HEK293 (cell line): ENCODE results near the gene WDR45B.

Experiments
- CTCF ChIA-PET: fragments of 350-600 bp; formaldehyde crosslinking; extraction: SDS; loops from one replicate; lab custom pipeline; 2021; ENCODE audit warnings: antibody characterized with exemption; lab: Yijun Ruan, JAX
- POLR2A ChIA-PET: fragments of 300-600 bp; formaldehyde crosslinking; extraction: SDS; loops from one replicate; lab custom pipeline; 2020; ENCODE audit warnings: antibody characterized with exemption, inconsistent platforms; lab: Yijun Ruan, JAX
- H3K27ac ChIP-seq: fragments of 200-500 bp; sonication (Bioruptor generic); 2 replicates; pipeline ENCODE4 v1.5.1; 2014; ENCODE audit warnings: low read depth, low read length, control low read depth, inconsistent platforms; ENCODE audit errors: extremely low read depth
- H3K36me3 ChIP-seq, 2 experiments: fragments of 200-500 bp in 1 of 2; sonication (Bioruptor generic) in 1 of 2; 1 replicate in 1 of 2; 2 replicates in 1 of 2; pipeline ENCODE4 v1.5.1; 2014 to 2017; ENCODE audit warnings: inconsistent platforms in 2 of 2, low read length in 2 of 2; ENCODE audit not compliant: control insufficient read depth in 2 of 2, insufficient read depth in 1 of 2
- H3K4me1 ChIP-seq: fragments of 200-500 bp; sonication (Bioruptor generic); 2 replicates; pipeline ENCODE4 v1.5.1; 2014; ENCODE audit warnings: mild to moderate bottlenecking, low read length, inconsistent platforms; ENCODE audit not compliant: control insufficient read depth, insufficient read depth
- H3K4me3 ChIP-seq: 2 replicates; pipeline ENCODE4 v1.5.1; 2011; ENCODE audit warnings: low read depth, mild to moderate bottlenecking, control low read depth, low read length, moderate library complexity
- H3K9me3 ChIP-seq: fragments of 200-500 bp; sonication (Bioruptor generic); 2 replicates; pipeline ENCODE4 v1.5.1; 2014; ENCODE audit warnings: low read depth, low read length, inconsistent platforms; ENCODE audit not compliant: control insufficient read depth, insufficient read depth
- ELK4 ChIP-seq: IDR thresholded peaks from 2 replicates; pipeline ENCODE4 v1.6.1; 2011; ENCODE audit warnings: mild to moderate bottlenecking, low read depth, low read length, borderline replicate concordance
- GFI1B ChIP-seq: fragments of 450-650 bp; formaldehyde crosslinking; IDR thresholded peaks from 2 replicates; pipeline ENCODE4 v1.5.1; 2016; ENCODE audit warnings: missing biosample characterization, missing genetic modification characterization
- HOXC10 ChIP-seq: sonication (generic); formaldehyde crosslinking; IDR thresholded peaks from 2 replicates; pipeline ENCODE4 v1.8.1; 2023; ENCODE audit warnings: mild to moderate bottlenecking, missing genetic modification reagents
- OVOL3 ChIP-seq: fragments of 450-650 bp; formaldehyde crosslinking; IDR thresholded peaks from 2 replicates; pipeline ENCODE4 v1.5.1; 2016; ENCODE audit warnings: missing biosample characterization, missing genetic modification characterization
- PRDM4 ChIP-seq: fragments of 450-650 bp; formaldehyde crosslinking; IDR thresholded peaks from 2 replicates; pipeline ENCODE4 v1.5.1; 2017; ENCODE audit warnings: missing biosample characterization, missing genetic modification characterization
- SALL2 ChIP-seq: fragments of 450-650 bp; formaldehyde crosslinking; IDR thresholded peaks from 2 replicates; pipeline ENCODE4 v1.5.0; 2017; ENCODE audit warnings: missing biosample characterization, mild to moderate bottlenecking, missing genetic modification characterization, borderline replicate concordance
- SCRT1 ChIP-seq: fragments of 450-650 bp; formaldehyde crosslinking; IDR thresholded peaks from 2 replicates; pipeline ENCODE4 v1.5.1; 2016; ENCODE audit warnings: missing biosample characterization, missing genetic modification characterization, borderline replicate concordance
- SETDB1 ChIP-seq: IDR thresholded peaks from one replicate; pipeline ENCODE4 v1.6.1; 2017; ENCODE audit warnings: mild to moderate bottlenecking, low read length, moderate library complexity, mixed read lengths; ENCODE audit not compliant: insufficient read length
- SP3 ChIP-seq: fragments of 450-650 bp; formaldehyde crosslinking; IDR thresholded peaks from 2 replicates; pipeline ENCODE4 v1.5.1; 2016; ENCODE audit warnings: missing biosample characterization, missing genetic modification characterization
- YY1 ChIP-seq: fragments of 450-650 bp; formaldehyde crosslinking; IDR thresholded peaks from 2 replicates; pipeline ENCODE4 v1.5.1; 2018; ENCODE audit warnings: missing biosample characterization, missing genetic modification characterization
- ZBTB6 ChIP-seq: fragments of 450-650 bp; formaldehyde crosslinking; IDR thresholded peaks from 2 replicates; pipeline ENCODE4 v1.5.1; 2017; ENCODE audit warnings: missing biosample characterization, missing genetic modification characterization
- ZFP69B ChIP-seq: fragments of 450-650 bp; formaldehyde crosslinking; IDR thresholded peaks from 2 replicates; pipeline ENCODE4 v1.5.1; 2016; ENCODE audit warnings: missing biosample characterization, missing genetic modification characterization
- ZNF121 ChIP-seq: fragments of 450-650 bp; formaldehyde crosslinking; IDR thresholded peaks from 2 replicates; pipeline ENCODE4 v1.5.1; 2016; ENCODE audit warnings: missing biosample characterization, missing genetic modification characterization
- ZNF146 ChIP-seq: fragments of 450-650 bp; formaldehyde crosslinking; IDR thresholded peaks from 2 replicates; pipeline ENCODE4 v1.5.1; 2016; ENCODE audit warnings: missing biosample characterization, missing genetic modification characterization
- ZNF184 ChIP-seq: fragments of 450-650 bp; IDR thresholded peaks from 2 replicates; pipeline ENCODE4 v1.5.1; 2018; ENCODE audit warnings: missing biosample characterization, mild to moderate bottlenecking, missing genetic modification characterization
- ZNF19 ChIP-seq: fragments of 450-650 bp; formaldehyde crosslinking; IDR thresholded peaks from 2 replicates; pipeline ENCODE4; 2016; ENCODE audit warnings: missing biosample characterization, missing genetic modification characterization, low read depth
- ZNF2 ChIP-seq: fragments of 450-650 bp; formaldehyde crosslinking; IDR thresholded peaks from 2 replicates; pipeline ENCODE4 v1.5.1; 2016; ENCODE audit warnings: missing biosample characterization, missing genetic modification characterization
- ZNF248 ChIP-seq: fragments of 450-650 bp; formaldehyde crosslinking; IDR thresholded peaks from 2 replicates; pipeline ENCODE4 v1.5.1; 2017; ENCODE audit warnings: missing biosample characterization, missing genetic modification characterization
- ZNF266 ChIP-seq: fragments of 450-650 bp; formaldehyde crosslinking; IDR thresholded peaks from 2 replicates; pipeline ENCODE4 v1.5.1; 2016; ENCODE audit warnings: missing biosample characterization, missing genetic modification characterization, low read depth
- ZNF280C ChIP-seq: fragments of 450-650 bp; formaldehyde crosslinking; IDR thresholded peaks from 2 replicates; pipeline ENCODE4 v1.5.1; 2016; ENCODE audit warnings: missing biosample characterization, missing genetic modification characterization
- ZNF302 ChIP-seq: fragments of 450-650 bp; formaldehyde crosslinking; IDR thresholded peaks from 2 replicates; pipeline ENCODE4 v1.5.1; 2016; ENCODE audit warnings: missing biosample characterization, missing genetic modification characterization, low read depth
- ZNF324 ChIP-seq: fragments of 450-650 bp; formaldehyde crosslinking; IDR thresholded peaks from 2 replicates; pipeline ENCODE4 v1.5.1; 2016; ENCODE audit warnings: missing biosample characterization, missing genetic modification characterization
- ZNF350 ChIP-seq: fragments of 450-650 bp; formaldehyde crosslinking; IDR thresholded peaks from 2 replicates; pipeline ENCODE4 v1.5.0; 2017; ENCODE audit warnings: missing biosample characterization, mild to moderate bottlenecking, missing genetic modification characterization
- ZNF391 ChIP-seq: fragments of 450-650 bp; formaldehyde crosslinking; IDR thresholded peaks from 2 replicates; pipeline ENCODE4 v1.5.1; 2016; ENCODE audit warnings: low read depth, missing biosample characterization, missing genetic modification characterization, borderline replicate concordance
- ZNF423 ChIP-seq: fragments of 450-650 bp; formaldehyde crosslinking; IDR thresholded peaks from 2 replicates; pipeline ENCODE4 v1.5.1; 2016; ENCODE audit warnings: missing biosample characterization, missing genetic modification characterization
- ZNF555 ChIP-seq: fragments of 450-650 bp; formaldehyde crosslinking; conservative IDR thresholded peaks from 2 replicates; pipeline ENCODE4 v1.5.1; 2017; ENCODE audit warnings: missing biosample characterization, mild to moderate bottlenecking, missing genetic modification characterization, inconsistent platforms
- ZNF626 ChIP-seq: fragments of 450-650 bp; sonication (Bioruptor Pico); formaldehyde crosslinking; IDR thresholded peaks from 2 replicates; pipeline ENCODE4 v1.5.1; 2018; ENCODE audit warnings: missing biosample characterization, missing genetic modification characterization, inconsistent platforms
- ZNF664 ChIP-seq: fragments of 450-650 bp; formaldehyde crosslinking; IDR thresholded peaks from 2 replicates; pipeline ENCODE4 v1.5.1; 2016; ENCODE audit warnings: missing biosample characterization, missing genetic modification characterization
- ZNF777 ChIP-seq: fragments of 450-650 bp; formaldehyde crosslinking; IDR thresholded peaks from 2 replicates; pipeline ENCODE4 v1.5.1; 2017; ENCODE audit warnings: missing biosample characterization, missing genetic modification characterization, borderline replicate concordance
- ZXDB ChIP-seq: fragments of 450-650 bp; formaldehyde crosslinking; IDR thresholded peaks from 2 replicates; pipeline ENCODE4 v1.5.1; 2016; ENCODE audit warnings: missing biosample characterization, missing genetic modification characterization

The WDR45B gene

GRCh38 chr17:82619211-82619610, 29.0 kb downstream of the WDR45B start:
- ChIA-PET CTCF (interaction anchor here (0.7 kb wide), 1 partner anchor 295 kb away, joined by 4 read pairs; no protein-coding TSS in a partner anchor), POLR2A (no interaction called here)
- H3K9me3 ChIP-seq = no peaks in the 10 kb centered on the region
- no peak overlapping the region for H3K27ac ChIP-seq
- H3K4me3 ChIP-seq = no peak overlapping the region
- peaks cover 60 to 93% of the 10 kb centered on the region in 2 experiments for H3K36me3 ChIP-seq
- H3K4me1 ChIP-seq = no peaks in the 10 kb centered on the region
- TF ChIP-seq ZNF302 (tag by site-specific recombination) = no peak
- no peak for TF ChIP-seq ZNF626 (tag by site-specific recombination)
- TF ChIP-seq SCRT1 (tag by site-specific recombination) = no peak
- no peak for TF ChIP-seq ZNF19 (tag by site-specific recombination)
- no peak for TF ChIP-seq YY1
- no peak for TF ChIP-seq PRDM4 (tag by site-specific recombination)
- TF ChIP-seq ZNF248 (tag by site-specific recombination) = no peak
- no peak for TF ChIP-seq ZBTB6 (tag by site-specific recombination)
- TF ChIP-seq ZNF184 (tag by site-specific recombination) = no peak
- TF ChIP-seq ZFP69B (tag by site-specific recombination) = no peak
- no peak for TF ChIP-seq ZNF350 (tag by site-specific recombination)
- TF ChIP-seq ZNF146 (tag by site-specific recombination) = no peak
- TF ChIP-seq ZNF777 (tag by site-specific recombination) = no peak
- TF ChIP-seq ZNF2 (tag by site-specific recombination) = no peak
- TF ChIP-seq GFI1B (tag by site-specific recombination) = no peak
- TF ChIP-seq OVOL3 (tag by site-specific recombination) = no peak
- no peak for TF ChIP-seq ZNF423 (tag by site-specific recombination)
- TF ChIP-seq ZNF555 (tag by site-specific recombination) = no peak
- no peak for TF ChIP-seq SALL2

- H3K36me3 ChIP-seq = peaks cover 40 to 89% of the 10 kb centered on the region in 2 experiments
- CTCF ChIA-PET = interaction anchor here (0.6 to 2.2 kb wide), 2 partner anchors 16 to 202 kb away, joined by 8 read pairs; no protein-coding TSS in a partner anchor
- POLR2A ChIA-PET = no interaction called here
- H3K4me3 ChIP-seq = no peak overlapping the region
- H3K9me3 ChIP-seq = no peaks in the 10 kb centered on the region
- no peaks in the 10 kb centered on the region for H3K4me1 ChIP-seq
- no peak overlapping the region for H3K27ac ChIP-seq
- TF ChIP-seq ELK4 = no peak
- no peak for TF ChIP-seq ZNF266 (tag by site-specific recombination)
- no peak for TF ChIP-seq HOXC10
- TF ChIP-seq ZNF280C (tag by site-specific recombination) = no peak
- TF ChIP-seq SETDB1 = no peak
- no peak for TF ChIP-seq ZNF626 (tag by site-specific recombination)
- no peak for TF ChIP-seq ZXDB (tag by site-specific recombination)
- no peak for TF ChIP-seq SP3 (tag by site-specific recombination)
- TF ChIP-seq ZNF324 (tag by site-specific recombination) = no peak
- TF ChIP-seq ZNF121 (tag by site-specific recombination) = no peak
- TF ChIP-seq ZNF664 (tag by site-specific recombination) = no peak
- TF ChIP-seq ZNF391 (tag by site-specific recombination) = no peak
Measured at GRCh38 chr17:82616021-82616711, 32.1 kb downstream of the WDR45B start.
